Activated T-cell treated with anti-CD3 and anti-CD28 coated beads, Interleukin-2, amount 50 U/mL, for 24 hours (primary cell): ENCODE data around the gene ZNF165.
"Not testable (repeated sequence)": the region's sequence is repeated elsewhere in the genome, so short reads cannot be mapped to it uniquely, and the experiment has no call there.

Experiments
- DNase-seq: peaks from one replicate; pipeline ENCODE4 v3.0.0-alpha.2; 2020
- H3K27ac Mint-ChIP-seq: 2 replicates; pipeline ENCODE4 v1.8.0; 2020; ENCODE audit warnings: mild to moderate bottlenecking, mixed read lengths
- H3K27me3 Mint-ChIP-seq: 2 replicates; pipeline ENCODE4 v1.8.0; 2020; ENCODE audit warnings: mixed read lengths
- H3K36me3 Mint-ChIP-seq: 2 replicates; pipeline ENCODE4 v1.8.0; 2020; ENCODE audit warnings: low read depth, mixed read lengths
- H3K4me1 Mint-ChIP-seq: 2 replicates; pipeline ENCODE4 v1.8.0; 2020; ENCODE audit warnings: low read depth, mixed read lengths
- H3K4me3 Mint-ChIP-seq: 2 replicates; pipeline ENCODE4 v1.8.0; 2020; ENCODE audit warnings: mild to moderate bottlenecking, moderate library complexity, mixed read lengths
- H3K9me3 Mint-ChIP-seq: 2 replicates; pipeline ENCODE4 v1.8.0; 2020; ENCODE audit warnings: mixed read lengths

ZNF165 gene

DNA sequence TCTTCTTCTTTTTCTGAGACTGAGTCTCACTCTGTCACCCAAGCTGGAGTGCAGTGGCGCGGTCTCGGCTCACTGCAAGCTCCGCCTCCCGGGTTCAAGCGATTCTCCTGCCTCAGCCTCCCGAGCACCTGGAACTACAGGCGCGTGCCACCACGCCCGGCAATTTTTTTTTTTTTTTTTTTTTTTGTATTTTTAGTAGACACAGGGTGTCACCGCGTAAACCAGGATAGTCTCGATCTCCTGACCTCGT lies at the start of gene ZNF165:
TSS of gene ZNF165 (plus strand) at position 188 of the 250 bp plus-strand sequence. CDS start 4,913 bp downstream, outside the sequence.
- H3K9me3 Mint-ChIP-seq, H3K27me3 Mint-ChIP-seq, DNase-seq: not testable (repeated sequence)
- peaks cover 30% of the 10 kb centered on the region for H3K36me3 Mint-ChIP-seq
- H3K4me3 Mint-ChIP-seq, result peak within 1 kb of the TSS; percentile 97
- peaks cover 41% of the 10 kb centered on the region for H3K4me1 Mint-ChIP-seq
- H3K27ac Mint-ChIP-seq, result peak within 1 kb of the TSS; percentile 99

DNA sequence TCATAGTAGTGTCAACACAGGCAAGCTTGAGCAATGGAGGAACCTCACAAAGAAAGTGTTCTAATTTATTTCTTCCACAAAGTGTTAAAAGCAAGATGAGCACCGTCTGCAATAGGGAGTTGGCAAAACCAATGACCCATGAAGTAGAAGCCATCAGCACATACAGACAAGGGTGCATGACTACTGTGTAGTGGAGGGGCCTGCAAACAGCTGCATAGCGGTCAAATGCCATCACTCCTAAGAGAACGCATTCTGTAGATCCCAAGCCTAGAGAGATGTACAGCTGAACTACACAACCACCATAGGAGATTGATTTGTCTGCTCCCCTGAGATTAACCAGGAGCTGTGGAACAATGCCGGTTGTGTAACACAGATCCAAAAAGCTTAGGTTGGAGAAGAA lies 26.8 kb upstream of the ZNF165 start:
- no peak for DNase-seq
- Mint-ChIP-seq H3K4me1 (no peaks in the 10 kb centered on the region), H3K36me3 (no peaks in the 10 kb centered on the region), H3K27me3 (peaks cover 61% of the 10 kb centered on the region), H3K9me3 (no peaks in the 10 kb centered on the region), H3K4me3 (no peak overlapping the region), H3K27ac (no peak overlapping the region)

DNA sequence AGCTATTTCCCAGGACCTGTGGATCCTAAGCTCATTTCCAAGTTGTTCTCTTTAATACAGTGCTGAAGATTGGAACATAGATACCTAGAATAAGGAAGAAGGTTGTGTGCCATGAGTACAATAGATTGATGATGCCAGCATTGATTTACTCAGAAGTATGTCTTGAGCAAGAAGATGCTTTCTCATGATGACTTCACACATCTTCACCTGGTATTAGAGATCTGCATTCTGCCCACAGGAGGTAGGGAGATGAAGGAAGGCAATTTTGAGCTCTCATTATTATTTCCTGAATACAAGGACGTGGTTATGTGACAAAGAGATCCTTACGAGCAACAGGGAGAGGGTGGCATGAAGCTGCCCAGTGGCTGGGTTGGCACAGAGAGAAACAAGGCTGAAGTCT lies 20.0 kb upstream of the ZNF165 start:
- Mint-ChIP-seq H3K36me3 (no peaks in the 10 kb centered on the region), H3K4me3 (no peak overlapping the region), H3K9me3 (no peaks in the 10 kb centered on the region), H3K27me3 (peaks cover 48% of the 10 kb centered on the region), H3K4me1 (peaks cover 2% of the 10 kb centered on the region), H3K27ac (no peak overlapping the region)
- no peak for DNase-seq

DNA sequence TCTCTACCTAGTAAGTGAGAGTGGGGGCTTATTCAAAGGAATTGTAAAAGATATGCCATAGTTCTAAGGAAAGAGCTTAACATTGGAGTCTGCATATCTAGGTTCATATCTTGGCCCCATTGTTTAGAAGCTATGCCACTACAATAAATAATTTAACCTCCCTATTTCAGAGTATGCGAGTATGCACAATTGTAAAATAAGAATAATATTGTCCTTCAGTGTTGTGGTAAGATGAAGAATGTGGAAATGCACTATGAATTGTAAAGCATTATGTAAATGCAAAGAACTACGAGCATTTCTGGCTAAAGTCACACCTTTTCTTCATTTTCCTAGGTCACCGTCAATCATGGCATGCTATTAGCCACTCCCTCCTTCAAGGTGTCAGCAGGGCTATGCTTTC lies 16.1 kb upstream of the ZNF165 start:
- no peaks in the 10 kb centered on the region for H3K9me3 Mint-ChIP-seq
- H3K36me3 Mint-ChIP-seq, result no peaks in the 10 kb centered on the region
- no peak for DNase-seq
- H3K27me3 Mint-ChIP-seq, result peaks cover 52% of the 10 kb centered on the region
- peaks cover 2% of the 10 kb centered on the region for H3K4me1 Mint-ChIP-seq
- no peak overlapping the region for H3K4me3 Mint-ChIP-seq
- no peak overlapping the region for H3K27ac Mint-ChIP-seq

DNA sequence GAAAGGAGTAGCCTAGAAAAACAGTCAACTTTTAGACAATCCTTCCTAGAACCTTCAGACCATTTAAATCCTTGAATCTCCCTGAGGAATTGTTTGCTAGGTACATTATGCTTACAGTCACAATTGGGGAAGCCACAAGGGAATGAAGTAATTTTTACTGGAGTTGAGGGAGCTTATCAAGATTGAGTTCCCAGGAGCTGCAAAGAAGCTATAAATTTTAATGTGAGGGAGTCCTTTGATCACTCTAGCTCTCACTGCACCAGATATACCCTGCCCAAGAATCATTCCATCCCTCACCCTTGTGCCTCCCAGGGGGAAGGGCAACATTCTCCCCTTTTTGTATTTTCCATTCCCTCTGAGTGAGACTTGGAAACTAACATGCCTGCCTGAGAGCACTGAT lies 12.3 kb upstream of the ZNF165 start:
- no peak overlapping the region for H3K27ac Mint-ChIP-seq
- H3K4me1 Mint-ChIP-seq, result no peaks in the 10 kb centered on the region
- H3K4me3 Mint-ChIP-seq, result no peak overlapping the region
- H3K36me3 Mint-ChIP-seq, result no peaks in the 10 kb centered on the region
- no peak for DNase-seq
- H3K27me3 Mint-ChIP-seq, result peaks cover 49% of the 10 kb centered on the region
- H3K9me3 Mint-ChIP-seq, result no peaks in the 10 kb centered on the region

DNA sequence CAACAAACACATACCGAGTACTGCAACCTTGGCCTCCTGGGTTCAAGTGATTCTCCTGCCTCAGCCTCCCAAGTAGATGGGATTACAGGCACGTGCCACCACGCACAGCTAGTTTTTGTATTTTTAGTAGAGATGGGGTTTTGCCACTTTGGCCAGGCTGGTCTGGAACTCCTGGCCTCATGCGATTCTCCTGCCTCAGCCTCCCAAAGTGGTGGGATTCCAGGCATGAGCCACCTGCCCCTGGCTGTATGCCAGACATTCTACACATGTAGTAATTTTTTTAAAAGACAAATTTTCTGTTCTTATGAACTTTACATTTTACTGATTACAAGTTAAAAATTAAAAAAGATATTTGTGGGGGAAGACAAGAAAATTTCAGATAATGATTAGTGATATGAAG lies 9.4 kb upstream of the ZNF165 start:
- not testable (repeated sequence) for H3K36me3 Mint-ChIP-seq, DNase-seq, H3K9me3 Mint-ChIP-seq, H3K4me3 Mint-ChIP-seq, H3K4me1 Mint-ChIP-seq, H3K27ac Mint-ChIP-seq
- peaks cover 37% of the 10 kb centered on the region for H3K27me3 Mint-ChIP-seq

DNA sequence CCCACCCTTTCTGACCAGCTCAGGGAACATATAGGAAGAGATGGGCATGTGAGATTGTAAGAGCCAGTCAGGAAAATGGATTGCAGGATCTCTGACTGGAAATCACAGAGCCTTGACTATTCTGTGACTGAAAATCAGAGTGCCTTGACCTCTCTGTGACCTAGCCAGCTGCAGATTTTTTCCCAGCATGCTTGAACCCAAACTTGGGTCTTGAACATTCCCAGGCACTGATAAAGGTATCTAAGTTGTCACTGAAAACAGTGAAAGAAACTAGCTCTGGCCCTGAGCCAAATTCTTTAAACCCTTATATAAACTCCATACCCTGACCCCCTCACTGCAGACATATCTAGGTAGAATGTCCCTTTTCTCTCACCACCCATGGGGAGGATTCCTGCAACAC lies 2.3 kb upstream of the ZNF165 start:
- Mint-ChIP-seq H3K27ac (no peak overlapping the region), H3K4me1 (peaks cover 36% of the 10 kb centered on the region), H3K36me3 (peaks cover 12% of the 10 kb centered on the region), H3K4me3 (no peak overlapping the region), H3K27me3 (peaks cover 3% of the 10 kb centered on the region), H3K9me3 (no peaks in the 10 kb centered on the region)
- no peak for DNase-seq

DNA sequence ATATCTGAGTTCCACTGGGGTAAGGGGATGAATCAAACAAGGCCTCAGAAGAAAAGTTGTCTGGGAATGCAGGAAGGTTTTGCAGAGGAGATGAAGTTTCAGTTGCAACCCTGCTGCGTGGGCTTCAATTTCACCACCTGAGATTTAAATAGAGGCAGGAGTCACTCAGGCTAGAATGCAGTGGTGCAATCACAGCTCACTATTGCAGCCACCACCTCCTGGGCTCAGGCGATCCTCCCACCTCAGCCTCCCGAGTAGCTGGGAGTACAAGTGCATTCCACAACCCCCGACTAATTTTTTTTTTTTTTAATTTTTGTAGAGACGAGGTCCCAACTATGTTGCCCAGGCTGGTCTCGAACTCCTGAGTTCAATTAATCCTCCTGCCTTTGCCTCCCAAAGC lies 1.5 kb upstream of the ZNF165 start:
- no peaks in the 10 kb centered on the region for H3K9me3 Mint-ChIP-seq
- no peak overlapping the region for H3K4me3 Mint-ChIP-seq
- peaks cover 20% of the 10 kb centered on the region for H3K36me3 Mint-ChIP-seq
- H3K4me1 Mint-ChIP-seq, result peaks cover 41% of the 10 kb centered on the region
- H3K27ac Mint-ChIP-seq, result no peak overlapping the region
- DNase-seq, result no peak
- peaks cover under 1% of the 10 kb centered on the region for H3K27me3 Mint-ChIP-seq

DNA sequence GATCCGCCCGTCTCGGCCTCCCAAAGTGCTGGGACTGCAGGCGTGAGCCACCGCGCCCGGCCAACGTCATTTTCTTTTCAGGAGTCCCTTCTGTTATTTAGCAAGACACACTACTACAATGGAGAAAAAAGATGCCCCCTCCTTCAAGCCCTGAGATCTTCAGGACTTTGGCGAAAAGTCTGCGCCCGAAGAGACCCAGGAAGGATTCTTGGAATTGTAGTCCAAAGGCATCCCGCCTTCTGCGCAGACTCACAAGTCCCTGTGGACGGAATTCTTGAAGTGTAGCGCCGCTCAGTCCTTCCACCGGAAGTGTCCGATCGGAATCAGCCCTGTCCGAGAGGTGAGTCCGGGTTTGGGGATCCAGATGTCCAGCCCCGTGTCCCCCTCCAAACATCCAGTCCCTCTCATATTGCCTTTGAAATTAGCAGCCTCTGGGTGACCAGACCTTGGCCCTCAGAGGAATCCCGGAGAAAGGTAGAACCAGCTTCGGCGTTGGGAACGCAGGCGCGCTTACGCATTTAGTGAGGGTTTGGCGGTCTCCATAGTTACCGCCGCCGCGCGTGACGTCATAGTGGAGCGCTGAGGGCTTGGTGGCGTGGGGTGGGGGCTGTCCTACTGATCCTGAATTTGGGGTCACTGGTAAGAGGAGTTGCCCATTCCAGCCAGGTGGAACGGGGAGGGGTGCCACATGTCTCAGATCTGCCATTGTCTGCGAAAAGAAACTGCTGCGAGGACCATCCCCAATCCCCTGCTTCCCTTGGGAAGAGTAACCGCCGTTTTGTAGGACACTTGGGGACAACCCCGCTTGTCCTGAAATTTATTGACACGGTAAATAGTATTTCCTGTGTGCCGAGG lies 490 bp downstream of the ZNF165 start:
- Mint-ChIP-seq H3K36me3 (peaks cover 36% of the 10 kb centered on the region), H3K27ac (peak overlapping the region; percentile 99), H3K27me3 (no peaks in the 10 kb centered on the region), H3K4me1 (peaks cover 41% of the 10 kb centered on the region), H3K9me3 (no peaks in the 10 kb centered on the region), H3K4me3 (peak overlapping the region; percentile 97)
- peak; percentile 95 for DNase-seq

DNA sequence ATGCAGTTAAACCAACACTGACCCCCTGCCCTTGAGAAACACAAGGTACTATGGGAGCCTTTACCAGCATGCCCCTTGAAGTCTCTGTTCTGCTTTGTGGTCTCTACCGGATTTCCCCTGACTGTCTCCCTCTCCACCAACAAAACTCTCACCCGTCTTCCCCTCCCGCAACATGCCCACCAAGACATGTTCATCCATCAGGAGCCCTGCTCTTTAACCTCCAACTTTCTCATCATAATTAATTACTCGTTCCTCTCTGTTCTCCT lies 1.1 kb downstream of the ZNF165 start:
- no peak for DNase-seq
- H3K4me3 Mint-ChIP-seq, result peak overlapping the region; percentile 97
- peak overlapping the region; percentile 99 for H3K27ac Mint-ChIP-seq
- H3K9me3 Mint-ChIP-seq, result no peaks in the 10 kb centered on the region
- H3K4me1 Mint-ChIP-seq, result peaks cover 41% of the 10 kb centered on the region
- H3K36me3 Mint-ChIP-seq, result peaks cover 41% of the 10 kb centered on the region
- H3K27me3 Mint-ChIP-seq, result no peaks in the 10 kb centered on the region

DNA sequence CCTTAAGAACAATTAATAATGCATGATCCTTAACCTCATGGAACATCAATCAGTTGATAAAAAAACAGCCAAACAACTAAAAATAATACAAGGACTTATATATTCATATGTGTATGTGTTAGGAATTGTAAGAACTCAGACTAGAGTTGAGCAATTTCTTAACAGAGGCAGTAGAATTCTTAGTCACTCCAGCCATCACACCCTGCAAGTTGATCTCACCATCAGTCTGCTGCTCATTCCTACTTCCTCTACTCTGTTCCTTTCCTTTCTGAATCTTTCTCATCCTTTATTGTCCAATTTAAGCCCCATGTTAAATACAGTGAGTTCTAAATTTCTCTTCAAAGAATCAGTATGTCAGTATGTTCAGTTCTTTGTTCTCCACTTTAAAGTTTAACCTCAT lies 2.6 kb downstream of the ZNF165 start:
- peaks cover 41% of the 10 kb centered on the region for H3K4me1 Mint-ChIP-seq
- peaks cover 57% of the 10 kb centered on the region for H3K36me3 Mint-ChIP-seq
- no peak for DNase-seq
- H3K27me3 Mint-ChIP-seq, result no peaks in the 10 kb centered on the region
- H3K4me3 Mint-ChIP-seq, result no peak overlapping the region
- peaks cover 6% of the 10 kb centered on the region for H3K9me3 Mint-ChIP-seq
- no peak overlapping the region for H3K27ac Mint-ChIP-seq

DNA sequence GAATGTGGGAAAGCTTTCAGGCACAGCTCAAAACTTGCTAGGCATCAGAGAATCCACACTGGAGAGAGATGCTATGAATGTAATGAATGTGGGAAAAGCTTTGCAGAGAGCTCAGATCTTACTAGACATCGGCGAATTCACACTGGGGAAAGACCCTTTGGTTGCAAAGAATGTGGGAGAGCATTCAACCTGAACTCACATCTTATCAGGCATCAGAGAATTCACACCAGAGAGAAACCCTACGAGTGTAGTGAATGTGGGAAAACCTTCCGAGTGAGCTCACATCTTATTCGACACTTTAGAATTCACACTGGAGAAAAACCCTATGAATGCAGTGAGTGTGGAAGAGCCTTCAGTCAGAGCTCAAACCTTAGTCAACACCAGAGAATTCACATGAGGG lies 8.7 kb downstream of the ZNF165 start:
- Mint-ChIP-seq H3K27me3 (peaks cover 23% of the 10 kb centered on the region), H3K9me3 (peaks cover 32% of the 10 kb centered on the region), H3K27ac (no peak overlapping the region), H3K4me3 (no peak overlapping the region), H3K36me3 (peaks cover 66% of the 10 kb centered on the region), H3K4me1 (peaks cover 2% of the 10 kb centered on the region)
- no peak for DNase-seq

DNA sequence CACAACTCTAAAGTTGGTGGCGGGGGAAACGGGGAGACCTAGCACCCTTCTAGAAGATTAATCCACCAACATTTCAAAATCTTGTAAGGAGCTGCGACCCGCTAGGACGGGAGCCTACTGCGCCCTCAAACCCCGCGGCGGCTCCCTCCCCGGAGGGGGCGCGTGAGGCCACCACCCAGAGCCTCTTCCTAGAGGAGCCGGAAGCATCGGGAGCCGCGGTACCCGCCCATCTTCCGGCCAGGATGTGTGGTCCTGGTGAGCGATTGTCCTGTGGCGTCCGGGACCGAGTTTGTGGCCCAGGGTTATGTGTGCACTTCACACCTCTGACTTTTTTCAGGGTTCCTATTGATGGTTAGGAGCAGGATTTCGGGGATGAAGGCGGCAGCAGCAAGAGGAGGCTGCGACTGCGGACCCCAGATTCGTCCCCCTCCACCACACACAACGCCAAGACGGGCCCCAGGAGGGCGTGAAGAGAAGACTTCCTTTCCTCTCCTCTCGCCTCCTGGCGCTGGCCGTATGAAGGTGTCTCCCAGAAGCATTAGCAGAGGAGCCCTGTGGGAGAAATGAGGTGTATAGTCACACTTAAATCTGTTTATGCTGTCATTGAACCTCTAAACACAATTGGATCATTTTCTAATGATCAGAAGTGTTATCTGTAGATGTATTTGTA lies 10.7 kb downstream of the ZNF165 start:
- H3K27ac Mint-ChIP-seq, result no peak overlapping the region

DNA sequence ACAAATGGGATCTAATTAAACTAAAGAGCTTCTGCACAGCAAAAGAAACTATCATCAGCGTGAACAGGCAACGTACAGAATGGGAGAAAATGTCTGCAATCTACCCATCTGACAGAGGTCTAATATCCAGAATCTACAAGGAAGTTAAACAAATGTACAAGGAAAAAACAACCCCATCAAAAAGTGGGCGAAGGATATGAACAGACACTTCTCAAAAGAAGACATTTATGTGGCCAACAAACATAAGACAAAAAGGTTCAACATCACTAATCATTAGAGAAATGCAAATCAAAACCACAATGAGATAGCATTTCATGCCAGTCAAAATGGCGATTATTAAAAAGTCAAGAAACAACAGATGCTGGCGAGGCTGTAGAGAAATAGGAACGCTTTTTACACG lies 21.9 kb downstream of the ZNF165 start:
- not testable (repeated sequence) for H3K4me3 Mint-ChIP-seq

More for the DNA sequence above, 10.7 kb downstream of the ZNF165 start:
- Mint-ChIP-seq H3K4me1 (peaks cover 2% of the 10 kb centered on the region), H3K4me3 (no peak overlapping the region), H3K27me3 (peaks cover 23% of the 10 kb centered on the region), H3K36me3 (peaks cover 50% of the 10 kb centered on the region), H3K9me3 (peaks cover 32% of the 10 kb centered on the region)
- DNase-seq, result no peak

DNA sequence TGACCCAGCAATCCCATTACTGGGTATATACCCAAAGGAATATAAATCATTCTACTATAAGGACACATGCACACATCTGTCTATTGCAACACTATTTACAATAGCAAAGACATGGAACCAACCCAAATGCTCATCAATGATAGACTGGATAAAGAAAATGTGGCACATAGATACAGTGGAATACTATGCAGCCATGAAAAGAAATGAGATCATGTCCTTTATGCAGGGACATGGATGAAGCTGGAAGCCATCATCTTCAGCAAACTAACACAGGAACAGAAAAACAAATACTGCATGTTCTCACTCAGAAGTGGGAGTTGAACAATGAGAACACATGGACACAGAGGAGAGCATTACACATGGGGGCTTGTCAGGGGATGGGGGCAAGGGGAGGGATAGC lies 22.3 kb downstream of the ZNF165 start:
- peaks cover 11% of the 10 kb centered on the region for H3K4me1 Mint-ChIP-seq
- H3K27ac Mint-ChIP-seq, H3K27me3 Mint-ChIP-seq, H3K4me3 Mint-ChIP-seq, H3K36me3 Mint-ChIP-seq, DNase-seq, H3K9me3 Mint-ChIP-seq: not testable (repeated sequence)

More for the DNA sequence above, 21.9 kb downstream of the ZNF165 start:
- peaks cover 11% of the 10 kb centered on the region for H3K4me1 Mint-ChIP-seq
- H3K9me3 Mint-ChIP-seq, H3K27me3 Mint-ChIP-seq, DNase-seq, H3K27ac Mint-ChIP-seq, H3K36me3 Mint-ChIP-seq: not testable (repeated sequence)
